Lower leg skin (tissue), 4 donors: ENCODE data around the gene ANKRD53. TPM values are rescaled to one million over a fixed set of nuclear protein-coding genes. Genes with fewer than 3 reads are reported as not detected.

Experiments
- DNase-seq, 2 donors: peaks; one replicate each; pipeline ENCODE4 v3.0.0-alpha.2; 2019; ENCODE audit warnings: low spot score in 2 of 2
- H3K4me3 ChIP-seq: fragments of 200-600 bp; sonication (generic); 2 replicates; pipeline ENCODE4 v1.5.1; 2017; ENCODE audit warnings: mild to moderate bottlenecking, low read depth; ENCODE audit not compliant: poor library complexity, severe bottlenecking
- POLR2A ChIP-seq, 2 donors: fragments of 450-650 bp; IDR thresholded peaks; one replicate each; pipeline ENCODE4 v1.6.1; 2016 to 2017; ENCODE audit warnings: antibody characterized with exemption in 2 of 2, mild to moderate bottlenecking in 1 of 2, moderate library complexity in 1 of 2
- WGBS, 2 donors: methylation state at CpG; one replicate each; pipeline ENCODE4 v1.1.5; 2018; 5-methylcytosine and 5-hydroxymethylcytosine counted together
- intact Hi-C: fragments of 100-400 bp; cut with DNase I; formaldehyde crosslinking; loops from one replicate; pipeline ENCODE4 v1.15.0; 2023; ENCODE audit warnings: low total_unique reads
- total RNA-seq, 4 donors: library from RNA; depleted of rRNA; stranded (reverse); fragments of >200 nt; gene quantifications; one replicate each; pipeline ENCODE4 v1.1.0, GENCODE V29; 2016
- TF ChIP-seq, protein P1 (sequence below), 3 donors: fragments of 450-650 bp; IDR thresholded peaks; one replicate each; pipeline ENCODE4 v1.5.1; 2016; ENCODE audit warnings: antibody characterized with exemption in 3 of 3, mild to moderate bottlenecking in 3 of 3, moderate library complexity in 2 of 3

ANKRD53 gene
- total RNA-seq, 4 donors from 2014 or later, result 0.27 to 1.3 (median 0.84) TPM; not detected in 1

DNA sequence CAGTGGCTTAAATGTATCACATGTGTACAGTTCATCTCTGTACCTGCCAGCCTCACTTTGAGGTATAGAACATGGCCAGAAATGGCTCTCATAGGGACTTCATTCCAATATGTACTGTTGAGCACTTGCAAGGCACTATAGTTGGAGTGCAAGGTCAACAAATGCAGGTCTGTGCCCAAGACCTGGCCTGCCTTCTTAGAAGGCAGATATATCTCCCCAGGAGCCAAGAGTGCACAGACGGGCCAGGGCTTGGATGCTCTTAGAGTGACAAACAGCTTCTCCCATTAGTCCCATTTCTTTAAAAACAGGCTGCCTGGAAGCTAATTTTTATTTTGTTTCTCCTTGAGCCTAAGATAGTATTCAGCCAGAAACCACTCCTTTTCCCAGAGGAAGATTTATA is 9.0 kb downstream of the ANKRD53 start:
- TF ChIP-seq POLR2A (IDR thresholded peaks at IDR 0.05), result no peak
- TF ChIP-seq, protein P1, sequence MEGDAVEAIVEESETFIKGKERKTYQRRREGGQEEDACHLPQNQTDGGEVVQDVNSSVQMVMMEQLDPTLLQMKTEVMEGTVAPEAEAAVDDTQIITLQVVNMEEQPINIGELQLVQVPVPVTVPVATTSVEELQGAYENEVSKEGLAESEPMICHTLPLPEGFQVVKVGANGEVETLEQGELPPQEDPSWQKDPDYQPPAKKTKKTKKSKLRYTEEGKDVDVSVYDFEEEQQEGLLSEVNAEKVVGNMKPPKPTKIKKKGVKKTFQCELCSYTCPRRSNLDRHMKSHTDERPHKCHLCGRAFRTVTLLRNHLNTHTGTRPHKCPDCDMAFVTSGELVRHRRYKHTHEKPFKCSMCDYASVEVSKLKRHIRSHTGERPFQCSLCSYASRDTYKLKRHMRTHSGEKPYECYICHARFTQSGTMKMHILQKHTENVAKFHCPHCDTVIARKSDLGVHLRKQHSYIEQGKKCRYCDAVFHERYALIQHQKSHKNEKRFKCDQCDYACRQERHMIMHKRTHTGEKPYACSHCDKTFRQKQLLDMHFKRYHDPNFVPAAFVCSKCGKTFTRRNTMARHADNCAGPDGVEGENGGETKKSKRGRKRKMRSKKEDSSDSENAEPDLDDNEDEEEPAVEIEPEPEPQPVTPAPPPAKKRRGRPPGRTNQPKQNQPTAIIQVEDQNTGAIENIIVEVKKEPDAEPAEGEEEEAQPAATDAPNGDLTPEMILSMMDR (IDR thresholded peaks at IDR 0.05), result no peak
- H3K4me3 ChIP-seq, result no peak overlapping the region
- intact Hi-C loops, result no loop called here
- WGBS, 2 donors, result 76 to 80% methylated on average over 1 of the region's 1 CpG
- DNase-seq, result peak in 1 of 2 donors; percentile 68

DNA sequence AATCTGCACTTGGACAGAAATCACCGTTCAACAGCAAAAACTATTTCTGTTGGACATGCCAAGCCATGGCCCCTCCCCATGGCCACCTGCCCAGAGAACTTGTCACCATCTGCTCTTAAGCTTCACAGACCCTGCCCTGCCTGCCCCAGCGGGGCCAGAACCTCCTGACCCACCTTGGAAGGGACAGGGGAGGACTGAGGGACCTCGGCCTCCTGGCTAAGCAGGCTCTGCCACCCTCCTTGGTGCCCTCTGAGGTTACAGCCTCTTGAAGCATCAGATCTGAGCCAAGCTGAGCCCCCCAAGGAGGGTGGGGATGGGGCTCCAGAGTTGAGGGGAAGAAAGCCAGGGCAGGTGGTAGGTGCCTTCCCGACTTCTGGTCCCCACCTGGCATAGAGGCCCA is 9.7 kb downstream of the ANKRD53 start:
- H3K4me3 ChIP-seq, result no peak overlapping the region
- intact Hi-C loops, result no loop called here
- DNase-seq, result peak; percentile 12 to 78
- no peak for TF ChIP-seq POLR2A (IDR thresholded peaks at IDR 0.05)
- TF ChIP-seq, protein P1 (IDR thresholded peaks at IDR 0.05), result no peak
- 48 to 53% methylated on average over 4 of the region's 4 CpGs for WGBS, 2 donors

DNA sequence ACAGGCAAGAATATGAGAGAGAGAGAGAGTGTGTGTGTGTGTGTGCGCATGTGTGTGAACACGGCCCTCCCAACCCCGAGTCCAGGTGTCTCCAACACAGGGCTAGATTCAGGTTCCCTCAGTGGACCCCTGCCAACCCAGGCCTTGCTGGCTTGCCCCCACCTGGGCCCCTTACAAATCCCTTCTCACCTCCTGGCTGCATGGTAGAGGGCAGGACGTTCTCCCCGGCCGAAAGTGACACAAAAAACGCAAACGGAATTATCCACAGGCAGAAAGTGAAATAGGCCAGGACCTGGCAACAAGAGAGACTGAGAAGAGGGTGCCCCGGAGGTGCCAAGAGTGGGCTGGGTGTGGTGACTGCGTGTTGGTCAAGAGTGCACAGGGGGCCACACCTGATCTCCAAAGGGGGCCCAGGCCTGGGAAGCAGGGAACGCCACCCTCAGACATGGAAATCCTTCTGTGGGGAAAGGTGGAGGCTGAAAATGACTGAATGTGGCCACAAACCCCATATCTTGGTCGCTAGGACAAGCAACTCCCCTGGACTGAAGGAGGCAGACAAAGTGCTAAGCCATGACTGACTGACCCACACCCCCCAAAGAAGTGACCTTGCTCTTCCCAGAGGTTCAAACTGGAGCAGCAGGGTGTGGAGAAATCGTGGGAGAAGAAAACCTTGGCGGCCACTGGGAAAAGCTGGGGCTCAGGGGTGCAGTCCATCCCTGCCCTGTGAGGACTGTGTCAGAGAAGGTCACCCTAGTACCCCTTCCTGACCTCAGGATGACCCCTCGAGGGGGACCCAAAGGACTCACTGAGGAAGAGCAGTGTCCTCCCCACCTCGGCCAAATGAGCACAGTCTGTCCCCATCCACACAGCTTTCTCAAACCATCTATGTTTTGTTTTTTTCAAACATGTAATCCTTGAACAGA is 10.6 kb downstream of the ANKRD53 start:
- WGBS, 2 donors, result 86% methylated on average over 16 of the region's 16 CpGs
- DNase-seq, result peak in 1 of 2 donors; percentile 74
- H3K4me3 ChIP-seq, result no peak overlapping the region
- intact Hi-C loops, result no loop called here
- no peak for TF ChIP-seq POLR2A (IDR thresholded peaks at IDR 0.05)
- TF ChIP-seq, protein P1 (IDR thresholded peaks at IDR 0.05), result no peak

DNA sequence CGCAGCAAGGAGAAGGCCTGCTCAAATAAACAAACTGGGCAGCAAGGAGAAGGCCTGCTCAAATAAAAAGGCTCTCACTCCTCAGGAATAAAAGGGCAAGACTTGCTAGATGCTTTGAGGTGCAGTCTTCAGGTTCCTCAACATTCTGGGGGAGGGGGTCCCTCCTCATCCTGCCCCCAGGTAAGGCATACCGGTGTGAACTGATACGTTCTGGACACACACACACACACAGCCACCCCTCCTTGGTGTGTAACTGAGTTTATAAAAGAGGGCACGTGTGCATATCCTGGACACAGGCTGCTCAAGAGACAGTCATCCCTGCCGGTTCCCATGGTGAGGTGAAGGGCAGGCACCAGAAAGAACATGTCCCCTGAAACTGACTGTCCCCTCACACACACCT is 11.8 kb downstream of the ANKRD53 start:
- DNase-seq, result no peak
- TF ChIP-seq, protein P1 (IDR thresholded peaks at IDR 0.05), result no peak
- TF ChIP-seq POLR2A (IDR thresholded peaks at IDR 0.05), result no peak
- intact Hi-C loops, result no loop called here
- 66 to 88% methylated on average over 5 of the region's 5 CpGs for WGBS, 2 donors
- H3K4me3 ChIP-seq, result no peak overlapping the region

GRCh38 chr2:70991142-70991541 is 12.7 kb downstream of the ANKRD53 start:
- TF ChIP-seq POLR2A (IDR thresholded peaks at IDR 0.05), result no peak
- TF ChIP-seq, protein P1 (IDR thresholded peaks at IDR 0.05), result no peak
- 89 to 94% methylated on average over 5 of the region's 5 CpGs for WGBS, 2 donors
- no peak overlapping the region for H3K4me3 ChIP-seq
- intact Hi-C loops, result no loop called here
- peak; percentile 7 to 70 for DNase-seq
